ENCODE measurements around the gene CLIC5.

The CLIC5 gene

GRCh38 chr6:45984788-45985425, 30.8 kb downstream of the CLIC5 start:
- no peak for DNase-seq
- H3K4me1 ChIP-seq: no peaks in the 10 kb centered on the region
- H3K27me3 ChIP-seq: no peaks in the 10 kb centered on the region
- no peaks in the 10 kb centered on the region for H3K9me3 ChIP-seq
- no peak for TF ChIP-seq CTCF (IDR thresholded peaks at IDR 0.05)
- no peaks in the 10 kb centered on the region for H3K36me3 ChIP-seq
- no peak overlapping the region for H3K4me3 ChIP-seq
- no peak overlapping the region for H3K27ac ChIP-seq
- intact Hi-C loops (cut with DNase I; ENCODE audit: low total_unique reads): no loop called here

GRCh38 chr6:45984347-45984746, 31.3 kb downstream of the CLIC5 start:
- H3K4me3 ChIP-seq: no peak overlapping the region
- intact Hi-C loops (cut with DNase I; ENCODE audit: low total_unique reads): no loop called here
- no peaks in the 10 kb centered on the region for H3K4me1 ChIP-seq
- no peak for DNase-seq
- H3K27ac ChIP-seq: no peak overlapping the region
- no peaks in the 10 kb centered on the region for H3K36me3 ChIP-seq
- H3K27me3 ChIP-seq: no peaks in the 10 kb centered on the region
- TF ChIP-seq CTCF (IDR thresholded peaks at IDR 0.05): no peak
- no peaks in the 10 kb centered on the region for H3K9me3 ChIP-seq

GRCh38 chr6:45983062-45983461, 32.6 kb downstream of the CLIC5 start:
- no peak for TF ChIP-seq CTCF (IDR thresholded peaks at IDR 0.05)
- no peaks in the 10 kb centered on the region for H3K9me3 ChIP-seq
- intact Hi-C loops (cut with DNase I; ENCODE audit: low total_unique reads): no loop called here
- H3K27ac ChIP-seq: no peak overlapping the region
- H3K4me1 ChIP-seq: no peaks in the 10 kb centered on the region
- DNase-seq: no peak
- no peaks in the 10 kb centered on the region for H3K36me3 ChIP-seq
- no peaks in the 10 kb centered on the region for H3K27me3 ChIP-seq
- H3K4me3 ChIP-seq: no peak overlapping the region

- Histone ChIP-seq H3K27me3 (no peaks in the 10 kb centered on the region), H3K4me3 (no peak overlapping the region), H3K36me3 (no peaks in the 10 kb centered on the region), H3K9me3 (no peaks in the 10 kb centered on the region), H3K27ac (no peak overlapping the region), H3K4me1 (no peaks in the 10 kb centered on the region)
- TF ChIP-seq CTCF (IDR thresholded peaks at IDR 0.05): no peak
- intact Hi-C loops (cut with DNase I; ENCODE audit: low total_unique reads): no loop called here
- no peak for DNase-seq
Measured at GRCh38 chr6:45982280-45983036, 33.2 kb downstream of the CLIC5 start.

- Histone ChIP-seq H3K4me3 (no peak overlapping the region), H3K4me1 (no peaks in the 10 kb centered on the region), H3K27ac (no peak overlapping the region), H3K36me3 (no peaks in the 10 kb centered on the region), H3K27me3 (no peaks in the 10 kb centered on the region), H3K9me3 (no peaks in the 10 kb centered on the region)
- no peak for DNase-seq
- no peak for TF ChIP-seq CTCF (IDR thresholded peaks at IDR 0.05)
- intact Hi-C loops (cut with DNase I; ENCODE audit: low total_unique reads): no loop called here
Measured at GRCh38 chr6:45981046-45981445, 34.6 kb downstream of the CLIC5 start.

Measured in tibial artery (tissue), 4 donors.